Right atrium auricular region (tissue), 2 donors: ENCODE measurements around the gene RASAL2. TPM values are rescaled to one million over a fixed set of nuclear protein-coding genes. Genes with fewer than 3 reads are reported as not detected.

Experiments
- DNase-seq: peaks from one replicate; pipeline ENCODE4 v3.0.0-alpha.2; 2019; ENCODE audit warnings: low spot score
- H3K27ac ChIP-seq, 2 donors: fragments of 200-600 bp; sonication (generic); 1 replicate in 1 of 2; 2 replicates in 1 of 2; pipeline ENCODE4 v1.5.1; 2016 to 2019
- H3K27me3 ChIP-seq, 2 donors: fragments of 200-600 bp; sonication (generic); one replicate each; pipeline versions ENCODE4 v1.5.1 to v1.6.0; 2017 to 2019
- H3K36me3 ChIP-seq: fragments of 200-600 bp; sonication (generic); one replicate; pipeline ENCODE4 v1.5.1; 2016
- H3K4me1 ChIP-seq, 2 donors: fragments of 200-600 bp; sonication (generic); one replicate each; pipeline versions ENCODE4 v1.5.1 to v1.6.0; 2017 to 2019
- H3K4me3 ChIP-seq, 2 donors: fragments of 200-600 bp; sonication (generic); 1 replicate in 1 of 2; 2 replicates in 1 of 2; pipeline ENCODE4 v1.5.1; 2017 to 2019; ENCODE audit warnings: mild to moderate bottlenecking in 1 of 2, moderate library complexity in 1 of 2
- H3K9me3 ChIP-seq, 2 donors: fragments of 200-600 bp; sonication (generic); one replicate each; pipeline ENCODE4 v1.5.1; 2019
- CTCF ChIP-seq, 2 donors: fragments of 200-600 bp; sonication (generic); IDR thresholded peaks; one replicate each; pipeline ENCODE4 v1.5.1; 2019; ENCODE audit warnings: antibody characterized with exemption in 2 of 2
- total RNA-seq, 2 donors: library from RNA; depleted of rRNA; stranded (reverse); fragments of >200 nt; gene quantifications; one replicate each; pipeline ENCODE4 v1.1.0, GENCODE V29; 2016

The RASAL2 gene
- total RNA-seq, 2 donors from 2014 or later: 34.1 to 44.7 TPM

DNA sequence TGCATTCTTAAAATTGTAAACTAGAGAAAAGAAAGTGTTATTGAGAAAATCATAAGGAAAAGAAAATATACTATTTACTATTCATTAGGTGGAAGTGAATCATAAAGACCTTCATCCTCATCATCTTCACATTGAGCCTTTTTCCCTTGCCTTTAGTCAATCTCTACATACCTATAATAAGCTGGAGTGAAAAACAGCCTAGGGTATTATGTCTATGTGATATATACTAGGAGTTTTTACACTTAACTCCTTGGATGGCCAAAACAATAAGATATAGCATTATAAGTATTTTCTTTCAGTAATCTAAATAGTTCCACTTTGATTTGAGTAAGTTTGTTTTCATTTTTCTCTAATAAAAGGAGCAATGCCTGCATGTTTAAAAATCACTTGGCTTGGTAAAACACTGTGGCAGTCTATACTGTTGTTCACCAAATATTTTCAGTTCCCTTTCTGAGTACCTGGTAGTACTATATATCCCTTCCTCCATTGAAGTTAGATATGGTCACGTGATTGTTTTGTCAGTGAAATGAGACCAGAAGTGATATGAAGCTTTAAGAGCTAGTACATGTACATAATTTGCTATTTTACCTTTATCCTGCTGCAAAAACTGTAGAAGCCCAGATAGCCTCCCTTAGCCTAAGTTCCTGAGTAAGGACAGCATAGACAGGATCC is 324.5 kb downstream of the RASAL2 start:
- Histone ChIP-seq H3K27me3 (no peaks in the 10 kb centered on the region), H3K4me1 (no peaks in the 10 kb centered on the region), H3K27ac (no peak overlapping the region), H3K4me3 (no peak overlapping the region), H3K9me3 (no peaks in the 10 kb centered on the region), H3K36me3 (no peaks in the 10 kb centered on the region)
- no peak for TF ChIP-seq CTCF (IDR thresholded peaks at IDR 0.05)
- DNase-seq: no peak

DNA sequence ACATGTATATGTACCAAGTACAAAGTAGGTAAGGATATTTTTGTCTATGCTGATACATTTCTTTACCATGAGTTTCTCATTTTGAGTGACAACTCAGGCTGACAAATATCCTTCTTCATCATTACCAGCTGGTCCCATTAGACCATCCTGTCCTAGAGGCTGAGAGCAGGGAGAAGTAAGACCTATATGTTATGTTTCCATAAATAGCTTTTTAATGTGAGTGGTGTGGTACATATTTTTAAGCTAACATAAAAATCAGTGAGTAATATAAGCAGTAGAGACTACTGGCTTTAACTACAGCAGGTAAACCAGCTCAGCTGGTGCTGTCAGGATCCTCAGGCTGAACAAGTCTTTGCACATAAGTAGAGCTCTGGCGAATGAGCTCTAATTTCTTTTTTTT is 340.5 kb downstream of the RASAL2 start:
- Histone ChIP-seq H3K4me3 (no peak overlapping the region), H3K36me3 (no peaks in the 10 kb centered on the region), H3K27me3 (no peaks in the 10 kb centered on the region), H3K27ac (no peak overlapping the region), H3K9me3 (no peaks in the 10 kb centered on the region), H3K4me1 (no peaks in the 10 kb centered on the region)
- no peak for DNase-seq
- TF ChIP-seq CTCF (IDR thresholded peaks at IDR 0.05): no peak

DNA sequence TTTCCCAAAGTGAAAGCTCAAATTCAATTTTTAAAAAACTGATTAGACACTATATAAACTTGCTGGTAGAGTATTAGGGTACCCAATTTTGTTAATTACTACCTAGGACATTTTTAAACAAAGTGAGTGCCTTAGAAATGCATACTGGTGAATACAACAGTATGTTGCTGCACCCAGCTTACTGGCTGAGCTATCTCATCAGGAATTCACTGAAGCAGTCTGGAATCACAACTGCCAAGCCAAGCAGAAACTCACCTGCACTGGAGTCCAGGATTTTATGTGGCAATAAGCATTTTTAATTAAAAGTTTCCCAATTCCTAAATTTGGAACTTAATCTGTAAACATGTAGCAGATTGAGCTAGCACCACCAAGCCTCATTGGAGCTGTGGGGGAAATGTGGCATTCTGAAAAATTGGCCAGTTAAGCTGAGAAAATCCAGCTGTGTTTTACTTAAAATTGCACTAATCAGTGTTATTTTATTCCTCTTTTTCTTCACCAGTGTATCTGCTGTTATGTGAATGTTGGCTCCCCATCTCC is 341.1 kb downstream of the RASAL2 start:
- H3K4me3 ChIP-seq: no peak overlapping the region
- H3K36me3 ChIP-seq: no peaks in the 10 kb centered on the region
- H3K4me1 ChIP-seq: no peaks in the 10 kb centered on the region
- no peaks in the 10 kb centered on the region for H3K27me3 ChIP-seq
- no peak overlapping the region for H3K27ac ChIP-seq
- H3K9me3 ChIP-seq: no peaks in the 10 kb centered on the region
- TF ChIP-seq CTCF (IDR thresholded peaks at IDR 0.05): no peak
- DNase-seq: no peak

DNA sequence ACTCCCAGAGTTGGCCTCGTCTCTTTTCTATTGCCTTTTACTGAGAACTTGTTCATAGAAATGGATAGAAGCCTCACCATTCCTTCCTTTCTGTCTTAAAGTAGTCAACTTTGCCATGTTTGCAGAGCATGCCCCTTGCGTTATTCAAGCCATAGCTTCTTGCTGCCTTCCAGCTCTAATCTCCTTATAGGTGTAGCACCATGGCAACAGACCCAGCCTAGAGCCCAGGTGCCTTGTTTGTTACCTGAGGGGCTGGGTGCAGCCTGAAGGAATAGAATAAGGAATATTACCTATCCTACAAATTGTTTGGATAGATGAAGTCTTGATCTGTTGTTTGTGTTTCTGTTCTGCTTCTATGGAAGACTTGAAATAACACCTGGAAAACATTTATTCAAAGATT is 343.0 kb downstream of the RASAL2 start:
- H3K27me3 ChIP-seq: no peaks in the 10 kb centered on the region
- H3K36me3 ChIP-seq: peaks cover 8% of the 10 kb centered on the region
- H3K27ac ChIP-seq: no peak overlapping the region
- H3K4me1 ChIP-seq: no peaks in the 10 kb centered on the region
- no peak for TF ChIP-seq CTCF (IDR thresholded peaks at IDR 0.05)
- no peaks in the 10 kb centered on the region for H3K9me3 ChIP-seq
- no peak overlapping the region for H3K4me3 ChIP-seq
- DNase-seq: no peak

- no peak for DNase-seq
- no peak for TF ChIP-seq CTCF (IDR thresholded peaks at IDR 0.05)
- Histone ChIP-seq H3K27me3 (no peaks in the 10 kb centered on the region), H3K9me3 (no peaks in the 10 kb centered on the region), H3K4me3 (no peak overlapping the region), H3K27ac (no peak overlapping the region), H3K36me3 (peaks cover 22% of the 10 kb centered on the region), H3K4me1 (no peaks in the 10 kb centered on the region)
These were observed 344.5 kb downstream of the RASAL2 start for GRCh38 chr1:178438432-178438831.

DNA sequence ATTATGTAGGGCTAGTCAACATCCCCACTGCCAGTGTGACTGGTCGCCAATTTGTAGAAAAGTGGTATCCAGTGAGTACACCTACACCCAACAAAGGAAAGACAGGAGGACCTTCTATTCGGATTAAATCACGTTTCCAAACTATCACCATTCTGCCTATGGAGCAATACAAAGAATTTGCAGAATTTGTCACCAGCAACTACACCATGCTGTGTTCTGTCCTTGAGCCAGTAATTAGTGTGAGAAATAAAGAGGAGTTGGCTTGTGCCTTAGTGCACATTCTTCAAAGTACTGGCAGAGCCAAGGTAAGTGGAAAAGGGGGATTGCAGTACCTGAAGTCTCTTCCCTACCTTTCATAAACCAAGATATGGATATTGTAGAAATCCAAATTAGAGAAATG is 349.0 kb downstream of the RASAL2 start:
- no peaks in the 10 kb centered on the region for H3K27me3 ChIP-seq
- no peak for TF ChIP-seq CTCF (IDR thresholded peaks at IDR 0.05)
- no peak overlapping the region for H3K27ac ChIP-seq
- no peaks in the 10 kb centered on the region for H3K4me1 ChIP-seq
- no peaks in the 10 kb centered on the region for H3K9me3 ChIP-seq
- no peak for DNase-seq
- no peak overlapping the region for H3K4me3 ChIP-seq
- peaks cover 39% of the 10 kb centered on the region for H3K36me3 ChIP-seq
